GM23338 (cell line): Measurements from ENCODE around the gene RPS17.
"Not testable (repeated sequence)": the region's sequence is repeated elsewhere in the genome, so short reads cannot be mapped to it uniquely, and the experiment has no call there.

ENCODE experiments used
- CREB1 ChIP-seq: fragments of 250-450 bp; sonication (Bioruptor Pico); IDR thresholded peaks from 2 replicates; pipeline ENCODE4 v1.5.0; 2020; ENCODE audit warnings: low read depth, mild to moderate bottlenecking, moderate library complexity
- EZH2 ChIP-seq: fragments of 200-600 bp; sonication (generic); IDR thresholded peaks from one replicate; pipeline ENCODE4 v1.8.0; 2017; ENCODE audit warnings: antibody characterized with exemption, mild to moderate bottlenecking, low read depth; ENCODE audit not compliant: unreplicated experiment
- EZH2phosphoT487 ChIP-seq: fragments of 200-600 bp; sonication (generic); IDR thresholded peaks from one replicate; pipeline ENCODE4 v1.8.1; 2018; ENCODE audit warnings: antibody characterized with exemption; ENCODE audit not compliant: unreplicated experiment
- JUNB ChIP-seq: IDR thresholded peaks from one replicate; pipeline ENCODE4 v1.6.1; 2016; ENCODE audit warnings: antibody characterized with exemption; ENCODE audit not compliant: unreplicated experiment
- NANOG ChIP-seq: IDR thresholded peaks from 2 replicates; pipeline ENCODE4 v1.6.1; 2016; ENCODE audit warnings: antibody characterized with exemption, borderline replicate concordance
- POLR2AphosphoS5 ChIP-seq: IDR thresholded peaks from 2 replicates; pipeline ENCODE4 v1.6.1; 2016; ENCODE audit warnings: antibody characterized with exemption, low read depth
- ZNF331 ChIP-seq: fragments of 250-450 bp; sonication (Bioruptor Pico); IDR thresholded peaks from 2 replicates; pipeline ENCODE4 v1.5.0; 2020; ENCODE audit warnings: low read depth, mild to moderate bottlenecking, moderate library complexity
- TF ChIP-seq, protein P1 (sequence below), 2 experiments: fragments of 200-600 bp in 1 of 2; sonication (generic) in 1 of 2; conservative IDR thresholded peaks; 2 replicates each; pipeline versions ENCODE4 v1.5.1 to v1.6.1; 2016 to 2017; ENCODE audit warnings: antibody characterized with exemption in 2 of 2, low read depth in 2 of 2, mild to moderate bottlenecking in 2 of 2, moderate library complexity in 1 of 2
- TF ChIP-seq, protein P2 (sequence below): IDR thresholded peaks from one replicate; pipeline ENCODE4 v1.6.1; 2018; ENCODE audit warnings: antibody characterized with exemption; ENCODE audit not compliant: unreplicated experiment

DNA sequence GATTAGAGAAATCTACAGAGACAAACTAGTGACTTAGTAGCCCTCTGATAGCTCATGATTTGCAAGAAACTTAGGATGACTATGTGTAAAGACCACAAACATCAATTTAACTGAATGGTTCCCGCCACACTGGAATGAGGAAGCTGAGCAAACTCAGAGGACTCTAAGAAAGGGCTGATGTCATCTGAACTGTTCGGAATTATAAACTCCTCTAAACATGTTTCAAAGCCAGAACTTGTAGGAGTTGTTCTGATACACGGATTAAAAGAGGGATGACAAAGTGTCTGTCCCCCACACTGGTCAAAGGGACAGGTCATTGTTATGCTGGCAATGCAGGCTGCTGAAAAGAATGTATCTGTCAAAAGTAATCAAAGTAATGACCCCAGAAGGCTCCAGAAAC lies 34.4 kb downstream of the RPS17 start:
- not testable (repeated sequence) for TF ChIP-seq POLR2AphosphoS5; EZH2phosphoT487; EZH2; NANOG; ZNF331; CREB1 (CRISPR knock-in tag); JUNB
- TF ChIP-seq, protein P1, sequence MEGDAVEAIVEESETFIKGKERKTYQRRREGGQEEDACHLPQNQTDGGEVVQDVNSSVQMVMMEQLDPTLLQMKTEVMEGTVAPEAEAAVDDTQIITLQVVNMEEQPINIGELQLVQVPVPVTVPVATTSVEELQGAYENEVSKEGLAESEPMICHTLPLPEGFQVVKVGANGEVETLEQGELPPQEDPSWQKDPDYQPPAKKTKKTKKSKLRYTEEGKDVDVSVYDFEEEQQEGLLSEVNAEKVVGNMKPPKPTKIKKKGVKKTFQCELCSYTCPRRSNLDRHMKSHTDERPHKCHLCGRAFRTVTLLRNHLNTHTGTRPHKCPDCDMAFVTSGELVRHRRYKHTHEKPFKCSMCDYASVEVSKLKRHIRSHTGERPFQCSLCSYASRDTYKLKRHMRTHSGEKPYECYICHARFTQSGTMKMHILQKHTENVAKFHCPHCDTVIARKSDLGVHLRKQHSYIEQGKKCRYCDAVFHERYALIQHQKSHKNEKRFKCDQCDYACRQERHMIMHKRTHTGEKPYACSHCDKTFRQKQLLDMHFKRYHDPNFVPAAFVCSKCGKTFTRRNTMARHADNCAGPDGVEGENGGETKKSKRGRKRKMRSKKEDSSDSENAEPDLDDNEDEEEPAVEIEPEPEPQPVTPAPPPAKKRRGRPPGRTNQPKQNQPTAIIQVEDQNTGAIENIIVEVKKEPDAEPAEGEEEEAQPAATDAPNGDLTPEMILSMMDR (conservative IDR thresholded peaks at IDR 0.05; ENCODE audit: low read depth in 2 of 2) = not testable (repeated sequence)
- TF ChIP-seq, protein P2, sequence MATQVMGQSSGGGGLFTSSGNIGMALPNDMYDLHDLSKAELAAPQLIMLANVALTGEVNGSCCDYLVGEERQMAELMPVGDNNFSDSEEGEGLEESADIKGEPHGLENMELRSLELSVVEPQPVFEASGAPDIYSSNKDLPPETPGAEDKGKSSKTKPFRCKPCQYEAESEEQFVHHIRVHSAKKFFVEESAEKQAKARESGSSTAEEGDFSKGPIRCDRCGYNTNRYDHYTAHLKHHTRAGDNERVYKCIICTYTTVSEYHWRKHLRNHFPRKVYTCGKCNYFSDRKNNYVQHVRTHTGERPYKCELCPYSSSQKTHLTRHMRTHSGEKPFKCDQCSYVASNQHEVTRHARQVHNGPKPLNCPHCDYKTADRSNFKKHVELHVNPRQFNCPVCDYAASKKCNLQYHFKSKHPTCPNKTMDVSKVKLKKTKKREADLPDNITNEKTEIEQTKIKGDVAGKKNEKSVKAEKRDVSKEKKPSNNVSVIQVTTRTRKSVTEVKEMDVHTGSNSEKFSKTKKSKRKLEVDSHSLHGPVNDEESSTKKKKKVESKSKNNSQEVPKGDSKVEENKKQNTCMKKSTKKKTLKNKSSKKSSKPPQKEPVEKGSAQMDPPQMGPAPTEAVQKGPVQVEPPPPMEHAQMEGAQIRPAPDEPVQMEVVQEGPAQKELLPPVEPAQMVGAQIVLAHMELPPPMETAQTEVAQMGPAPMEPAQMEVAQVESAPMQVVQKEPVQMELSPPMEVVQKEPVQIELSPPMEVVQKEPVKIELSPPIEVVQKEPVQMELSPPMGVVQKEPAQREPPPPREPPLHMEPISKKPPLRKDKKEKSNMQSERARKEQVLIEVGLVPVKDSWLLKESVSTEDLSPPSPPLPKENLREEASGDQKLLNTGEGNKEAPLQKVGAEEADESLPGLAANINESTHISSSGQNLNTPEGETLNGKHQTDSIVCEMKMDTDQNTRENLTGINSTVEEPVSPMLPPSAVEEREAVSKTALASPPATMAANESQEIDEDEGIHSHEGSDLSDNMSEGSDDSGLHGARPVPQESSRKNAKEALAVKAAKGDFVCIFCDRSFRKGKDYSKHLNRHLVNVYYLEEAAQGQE = not testable (repeated sequence)
